Measurements from ENCODE around the gene CCDC12. TPM values are rescaled to one million over a fixed set of nuclear protein-coding genes. Genes with fewer than 3 reads are reported as not detected.
"Not testable (repeated sequence)": the region's sequence is repeated elsewhere in the genome, so short reads cannot be mapped to it uniquely, and the experiment has no call there.

The CCDC12 gene
- total RNA-seq, 2 donors from 2014 or later, result 49.3 to 55.2 TPM

DNA sequence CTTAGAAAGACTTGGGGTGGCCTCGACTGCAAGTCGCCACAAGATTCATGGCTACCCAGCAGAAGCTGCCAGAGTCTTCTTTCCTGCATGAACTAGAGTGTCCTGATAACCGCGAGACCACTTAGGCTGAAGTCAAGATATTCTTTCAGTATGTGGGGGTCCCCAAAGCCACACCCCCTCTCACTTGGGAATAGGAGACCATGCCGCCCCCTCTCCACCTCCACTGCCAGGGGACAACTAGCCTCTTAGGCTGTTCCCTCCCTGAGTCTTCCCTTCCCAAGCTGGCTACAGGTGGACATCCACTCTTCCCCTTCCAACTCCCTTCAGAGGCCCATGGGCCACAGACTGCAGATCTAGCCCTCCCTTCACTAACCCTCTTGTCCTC is 1.3 kb upstream of the CCDC12 start:
- no peak for ATAC-seq
- H3K36me3 Mint-ChIP-seq, result peaks cover 16 to 19% of the 10 kb centered on the region in 2 donors

DNA sequence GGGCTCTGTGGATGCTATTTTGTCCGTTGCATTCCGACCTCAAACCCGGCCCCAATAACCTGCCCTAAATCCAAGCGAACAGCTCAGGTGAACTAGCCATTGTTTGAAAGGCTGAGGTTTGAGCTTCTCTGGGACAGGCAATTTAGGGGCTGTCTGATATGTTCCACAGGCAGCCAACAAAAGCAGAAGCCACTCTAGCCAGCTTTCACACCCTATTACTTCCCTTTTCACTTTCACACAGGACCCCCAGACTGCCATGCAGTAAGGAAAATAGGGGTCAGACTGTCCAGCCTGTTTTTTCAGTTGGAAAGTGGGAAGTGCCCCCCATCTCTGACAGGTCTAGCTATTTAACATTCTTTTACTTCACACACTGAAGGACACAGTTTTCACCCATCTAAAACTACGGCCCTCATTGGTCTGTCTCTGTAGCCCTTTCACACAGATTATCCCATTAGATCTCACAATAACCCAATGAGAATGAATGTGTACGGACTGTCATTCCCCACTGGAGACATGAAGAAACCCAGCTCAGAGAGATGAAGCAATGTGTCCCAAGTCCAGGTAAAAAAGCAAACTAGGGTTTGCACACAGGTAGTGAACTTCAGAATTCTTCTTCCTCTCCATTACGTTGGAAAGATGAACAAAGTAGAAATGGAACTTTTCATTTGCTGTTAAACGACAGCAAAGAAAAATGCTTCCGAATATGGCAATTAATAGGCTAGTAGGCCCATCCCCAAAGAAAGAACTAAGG is 1.9 kb downstream of the CCDC12 start:
- ATAC-seq, result no peak
- H3K9me3 Mint-ChIP-seq, result no peaks in the 10 kb centered on the region
- no peak for DNase-seq (ENCODE audit: low spot score in 2 of 2)
- peak overlapping the region; percentile 7 to 87 for H3K27ac Mint-ChIP-seq
- H3K36me3 Mint-ChIP-seq, result peaks cover 24 to 26% of the 10 kb centered on the region in 2 donors

More for the DNA sequence above, 1.3 kb upstream of the CCDC12 start:
- no peak for DNase-seq (ENCODE audit: low spot score in 2 of 2)
- Mint-ChIP-seq H3K27ac (peak overlapping the region; percentile 70 to 94), H3K9me3 (no peaks in the 10 kb centered on the region)

DNA sequence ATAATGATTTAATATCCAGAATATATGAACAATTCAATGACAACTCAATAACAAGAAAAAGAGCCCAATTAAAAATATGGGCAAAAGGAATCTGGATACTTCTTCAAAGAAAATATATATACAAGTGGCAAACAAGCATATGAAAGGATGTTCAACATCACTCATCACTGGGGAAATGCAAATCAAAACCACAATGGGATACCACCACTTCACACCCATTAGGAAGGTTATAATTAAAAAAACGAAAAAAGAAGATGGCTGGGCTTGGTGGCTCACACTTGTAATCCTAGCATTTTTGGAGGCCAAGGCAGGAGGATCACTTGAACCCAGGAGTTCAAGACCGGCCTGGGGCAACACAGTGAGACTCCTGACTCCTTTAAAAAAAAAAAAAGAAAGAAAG is 4.1 kb downstream of the CCDC12 start:
- DNase-seq (ENCODE audit: low spot score in 2 of 2) (no peak), ATAC-seq (no peak)
- Mint-ChIP-seq H3K9me3 (no peaks in the 10 kb centered on the region), H3K27ac (peak overlapping the region; percentile 81 to 83), H3K36me3 (peaks cover 24 to 26% of the 10 kb centered on the region in 2 donors)

DNA sequence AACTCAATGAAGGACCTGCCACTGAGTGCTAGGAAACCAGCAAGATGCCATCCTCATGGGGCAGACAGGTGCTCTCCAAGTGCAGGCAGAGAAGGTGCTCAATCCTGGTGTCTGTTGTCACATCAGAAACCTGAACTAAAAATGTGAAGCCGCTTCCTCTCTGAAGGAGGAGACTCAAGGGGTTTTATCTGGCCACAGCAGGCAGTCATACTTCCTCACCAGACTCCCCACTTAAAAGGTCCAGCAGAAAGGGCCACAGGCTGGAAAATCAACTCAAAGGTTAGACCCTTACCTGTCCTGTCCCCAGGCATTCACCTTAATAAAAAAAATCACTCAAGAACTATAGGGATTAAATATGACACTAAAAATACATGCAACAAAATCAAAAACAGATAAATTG is 4.8 kb downstream of the CCDC12 start:
- ATAC-seq (peak in 1 of 2 donors; percentile 4), DNase-seq (ENCODE audit: low spot score in 2 of 2) (no peak)
- Mint-ChIP-seq H3K9me3 (no peaks in the 10 kb centered on the region), H3K36me3 (peaks cover 23 to 25% of the 10 kb centered on the region in 2 donors), H3K27ac (peak overlapping the region; percentile 76 to 83)

DNA sequence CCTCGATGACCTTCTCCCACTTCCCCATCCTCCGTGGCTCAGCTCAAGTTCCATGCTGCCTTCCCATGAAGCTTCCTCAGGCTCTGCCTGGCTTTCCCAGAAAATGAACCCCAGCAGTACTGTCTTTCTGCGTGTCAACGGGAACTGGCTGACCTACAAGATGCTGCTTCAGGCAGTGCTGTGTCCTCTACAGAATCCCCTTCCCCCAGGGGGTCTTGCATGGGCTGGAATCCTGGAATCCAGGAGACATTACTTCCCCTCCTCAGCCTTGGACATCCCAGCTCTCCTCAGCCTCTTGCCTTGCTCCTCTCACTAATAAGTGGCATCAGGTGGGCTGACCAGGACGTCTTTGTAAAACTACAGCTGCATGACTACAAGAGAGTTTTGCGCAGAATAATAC is 5.4 kb downstream of the CCDC12 start:
- DNase-seq (ENCODE audit: low spot score in 2 of 2) (no peak), ATAC-seq (no peak)
- Mint-ChIP-seq H3K36me3 (peaks cover 17 to 19% of the 10 kb centered on the region in 2 donors), H3K9me3 (no peaks in the 10 kb centered on the region), H3K27ac (peak overlapping the region; percentile 76 to 83)

DNA sequence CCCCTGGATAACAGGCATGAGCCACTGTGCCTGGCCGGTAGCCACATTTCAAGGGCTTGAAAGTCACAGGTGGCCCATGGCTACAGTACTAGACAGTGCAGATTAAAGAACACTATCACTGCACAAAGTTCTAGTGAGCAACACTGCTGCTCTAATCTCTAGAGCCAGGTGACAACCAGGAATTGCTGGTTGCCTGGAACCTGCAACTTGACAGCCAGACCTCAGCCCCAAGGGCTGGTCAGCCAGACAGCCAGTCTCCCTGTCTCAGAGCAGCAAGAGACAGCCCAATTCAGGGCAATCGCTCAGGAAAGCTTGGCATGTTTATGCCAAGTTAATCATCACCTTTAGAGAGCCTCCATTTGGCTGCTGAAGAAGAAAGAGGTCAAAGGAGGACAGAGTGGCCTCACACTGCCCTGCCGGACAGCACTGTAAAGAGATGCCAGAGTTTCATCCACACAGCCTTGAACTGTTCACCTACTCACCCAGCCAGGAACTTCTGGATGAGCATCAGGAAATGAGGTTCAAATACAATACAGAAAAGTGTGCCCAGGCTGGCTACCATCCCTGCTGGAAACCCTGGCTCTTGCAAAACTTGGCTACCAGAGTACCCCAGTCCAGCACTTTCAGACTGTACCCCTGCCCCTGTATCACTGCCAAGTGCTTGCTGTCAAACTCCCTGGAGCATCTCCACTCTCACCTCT is 6.0 kb downstream of the CCDC12 start:
- H3K27ac Mint-ChIP-seq, result peak overlapping the region in 1 of 2 donors; percentile 83

DNA sequence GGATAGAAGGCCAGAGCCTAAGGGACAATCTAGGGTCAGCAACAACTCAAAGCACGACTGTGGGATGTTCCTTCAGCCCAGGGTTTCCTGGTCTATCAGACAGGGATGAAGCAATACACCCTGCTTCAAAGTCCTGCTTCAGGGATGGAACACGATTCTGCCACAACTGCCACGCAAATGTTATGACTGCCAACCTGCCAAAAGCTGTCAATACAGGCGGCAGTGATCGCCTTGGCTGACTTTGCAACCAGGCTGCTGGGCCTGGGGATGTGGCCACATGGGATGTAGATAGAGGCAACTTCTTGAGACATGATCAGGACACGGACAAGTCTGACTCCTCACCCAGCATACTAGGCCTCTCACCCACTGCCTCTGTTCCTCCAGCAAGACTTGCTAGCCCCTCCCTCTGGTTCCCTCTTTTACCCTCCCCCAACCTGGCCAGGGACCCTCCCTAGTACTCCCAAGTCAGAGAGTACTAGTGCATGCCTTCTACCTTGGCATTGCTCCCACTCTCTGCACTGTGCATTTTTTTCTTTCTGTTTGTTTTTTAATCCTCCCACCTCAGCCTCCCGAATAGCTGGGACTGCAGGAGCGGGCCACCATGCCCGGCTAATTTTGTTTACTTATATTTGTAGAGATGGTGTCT is 7.6 kb downstream of the CCDC12 start:
- H3K36me3 Mint-ChIP-seq, result peaks cover 9 to 15% of the 10 kb centered on the region in 2 donors
- H3K27ac Mint-ChIP-seq, result peak overlapping the region; percentile 9 to 92
- ATAC-seq, result no peak
- no peak for DNase-seq (ENCODE audit: low spot score in 2 of 2)
- H3K9me3 Mint-ChIP-seq, result no peaks in the 10 kb centered on the region

More for the DNA sequence above, 6.0 kb downstream of the CCDC12 start:
- peaks cover 17 to 20% of the 10 kb centered on the region in 2 donors for H3K36me3 Mint-ChIP-seq
- ATAC-seq, result no peak
- H3K9me3 Mint-ChIP-seq, result no peaks in the 10 kb centered on the region
- DNase-seq (ENCODE audit: low spot score in 2 of 2), result no peak

DNA sequence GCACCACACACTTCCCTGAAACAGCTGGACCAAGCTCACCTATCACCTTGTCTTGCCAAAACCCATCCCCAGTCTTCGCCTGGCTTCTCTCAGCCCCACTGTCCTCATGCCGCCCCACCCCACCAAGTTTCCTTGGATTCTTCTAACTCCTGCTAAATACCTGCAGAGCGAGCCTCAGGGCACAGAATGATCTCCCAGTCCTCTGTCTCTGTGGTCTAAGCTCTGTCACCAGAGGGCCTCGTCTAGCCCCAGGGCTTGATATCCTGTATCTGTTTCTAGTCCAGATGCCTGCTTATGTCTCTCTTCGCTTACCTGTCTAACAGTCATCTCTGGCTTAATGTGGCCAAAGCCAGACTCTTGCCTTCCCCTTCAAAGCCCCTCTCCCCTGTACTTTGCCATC is 9.7 kb downstream of the CCDC12 start:
- peaks cover 9 to 21% of the 10 kb centered on the region in 2 donors for H3K36me3 Mint-ChIP-seq
- no peaks in the 10 kb centered on the region for H3K9me3 Mint-ChIP-seq
- DNase-seq (ENCODE audit: low spot score in 2 of 2) (no peak), ATAC-seq (peak in 1 of 2 donors; percentile 46)
- peak overlapping the region; percentile 62 to 66 for H3K27ac Mint-ChIP-seq

DNA sequence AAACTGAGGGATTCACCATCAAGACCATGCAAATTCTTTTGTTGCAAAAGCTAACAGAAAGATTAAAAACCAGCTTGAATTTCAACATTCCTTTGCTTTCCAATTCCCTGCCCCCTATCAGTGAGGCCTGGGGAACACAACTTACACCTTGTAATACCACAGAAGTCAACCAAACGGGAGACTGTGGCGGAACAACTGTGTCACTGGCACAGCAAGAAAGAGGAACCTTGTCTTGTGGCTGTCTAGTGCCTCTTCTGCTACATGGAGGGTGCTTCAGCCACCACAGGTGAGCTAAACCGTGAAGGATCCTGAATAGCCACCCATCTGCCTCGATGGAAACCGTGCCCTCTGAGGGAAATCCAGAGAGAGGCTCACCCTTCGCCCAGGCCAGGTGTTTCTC is 11.4 kb downstream of the CCDC12 start:
- Mint-ChIP-seq H3K36me3 (peaks cover 0 to 16% of the 10 kb centered on the region in 2 donors), H3K27ac (peak overlapping the region in 1 of 2 donors; percentile 57)
- ATAC-seq, result peak in 1 of 2 donors; percentile 51

DNA sequence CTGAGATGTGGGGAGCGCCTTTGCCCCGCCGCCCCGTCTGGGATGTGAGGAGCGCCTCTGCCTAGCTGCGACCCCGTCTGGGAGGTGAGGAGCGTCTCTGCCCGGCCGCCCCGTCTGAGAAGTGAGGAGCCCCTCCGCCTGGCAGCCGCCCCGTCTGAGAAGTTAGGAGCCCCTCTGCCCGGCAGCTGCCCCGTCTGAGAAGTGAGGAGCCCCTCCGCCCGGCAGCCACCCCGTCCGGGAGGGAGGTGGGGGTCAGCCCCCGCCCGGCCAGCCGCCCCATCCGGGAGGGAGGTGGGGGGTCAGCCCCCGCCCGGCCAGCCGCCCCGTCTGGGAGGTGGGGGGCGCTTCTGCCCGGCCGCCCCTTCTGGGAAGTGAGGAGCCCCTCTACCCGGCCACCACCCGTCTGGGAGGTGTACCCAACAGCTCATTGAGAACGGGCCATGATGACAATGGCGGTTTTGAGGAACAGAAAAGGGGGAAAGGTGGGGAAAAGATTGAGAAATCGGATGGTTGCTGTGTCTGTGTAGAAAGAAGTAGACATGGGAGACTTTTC is 12.4 kb downstream of the CCDC12 start:
- not testable (repeated sequence) for H3K9me3 Mint-ChIP-seq; H3K27ac Mint-ChIP-seq; DNase-seq (ENCODE audit: low spot score in 2 of 2); ATAC-seq
- H3K36me3 Mint-ChIP-seq, result peaks cover 0 to 16% of the 10 kb centered on the region in 2 donors

More for the DNA sequence above, 11.4 kb downstream of the CCDC12 start:
- no peaks in the 10 kb centered on the region for H3K9me3 Mint-ChIP-seq
- no peak for DNase-seq (ENCODE audit: low spot score in 2 of 2)

DNA sequence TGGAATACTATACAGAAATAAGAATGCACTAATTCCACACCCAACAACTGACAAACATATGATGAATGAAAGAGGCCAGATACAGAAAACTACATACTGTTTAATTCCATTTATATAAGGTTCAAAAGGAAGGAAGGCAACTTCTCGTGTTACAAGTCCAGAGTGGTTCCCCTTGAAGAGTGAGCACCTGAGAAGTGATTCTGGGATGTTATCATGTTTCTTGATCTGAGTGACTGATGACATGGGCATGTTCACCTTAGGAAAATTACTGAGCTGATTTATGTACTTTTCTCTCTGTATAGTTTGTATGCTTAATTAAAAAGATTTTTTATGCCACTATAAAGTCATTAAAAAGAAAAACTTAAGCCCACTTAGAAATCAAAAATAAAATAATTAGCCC is 13.6 kb downstream of the CCDC12 start:
- no peak overlapping the region for H3K27ac Mint-ChIP-seq
- DNase-seq (ENCODE audit: low spot score in 2 of 2) (no peak), ATAC-seq (no peak)
- H3K36me3 Mint-ChIP-seq, result peaks cover 4 to 24% of the 10 kb centered on the region in 2 donors
- H3K9me3 Mint-ChIP-seq, result no peaks in the 10 kb centered on the region

DNA sequence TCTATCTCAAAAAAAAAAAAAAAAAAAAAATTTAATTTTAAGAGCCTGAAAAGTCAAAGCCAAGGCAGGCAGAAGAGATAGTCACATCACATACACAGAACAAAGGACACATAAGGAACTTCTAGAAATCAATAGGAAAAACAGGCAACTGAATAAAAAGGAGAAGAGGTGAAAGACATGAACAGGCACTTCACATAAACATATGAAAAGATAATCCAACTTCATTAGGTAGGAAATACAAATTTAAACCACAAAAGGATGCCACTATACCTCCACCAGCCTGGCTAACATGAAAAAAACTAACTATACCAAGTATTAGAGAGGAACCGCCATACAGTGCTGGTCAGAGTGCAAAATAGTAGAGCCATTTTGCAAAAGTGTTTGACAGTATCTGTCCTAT is 14.1 kb downstream of the CCDC12 start:
- no peak for DNase-seq (ENCODE audit: low spot score in 2 of 2)
- H3K36me3 Mint-ChIP-seq, result peaks cover 4 to 24% of the 10 kb centered on the region in 2 donors

DNA sequence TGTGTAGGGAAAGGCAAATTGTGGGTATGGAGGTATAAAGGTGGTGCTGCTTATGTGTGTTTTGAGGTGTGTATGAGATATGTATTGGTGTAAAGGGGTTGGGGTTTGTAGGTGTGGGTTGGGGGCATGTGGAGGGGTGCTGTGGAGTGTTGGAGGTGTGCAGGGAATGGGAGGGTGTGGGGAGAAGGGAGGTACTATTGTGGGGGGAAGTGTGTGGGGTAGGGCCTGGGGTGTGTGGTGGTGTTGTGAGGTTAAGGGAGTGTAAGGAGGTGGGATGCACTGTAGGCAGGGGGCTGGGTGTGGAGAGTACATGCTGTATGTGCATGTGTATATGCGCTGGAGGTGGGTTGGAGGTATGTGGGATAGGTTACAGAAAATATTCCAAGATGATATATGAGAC is 15.7 kb downstream of the CCDC12 start:
- ATAC-seq (no peak), DNase-seq (ENCODE audit: low spot score in 2 of 2) (no peak)
- Mint-ChIP-seq H3K27ac (peak overlapping the region in 1 of 2 donors; percentile 89), H3K36me3 (peaks cover 4 to 21% of the 10 kb centered on the region in 2 donors), H3K9me3 (no peaks in the 10 kb centered on the region)

More for the DNA sequence above, 14.1 kb downstream of the CCDC12 start:
- Mint-ChIP-seq H3K9me3 (no peaks in the 10 kb centered on the region), H3K27ac (peak overlapping the region in 1 of 2 donors; percentile 1)
- no peak for ATAC-seq

DNA sequence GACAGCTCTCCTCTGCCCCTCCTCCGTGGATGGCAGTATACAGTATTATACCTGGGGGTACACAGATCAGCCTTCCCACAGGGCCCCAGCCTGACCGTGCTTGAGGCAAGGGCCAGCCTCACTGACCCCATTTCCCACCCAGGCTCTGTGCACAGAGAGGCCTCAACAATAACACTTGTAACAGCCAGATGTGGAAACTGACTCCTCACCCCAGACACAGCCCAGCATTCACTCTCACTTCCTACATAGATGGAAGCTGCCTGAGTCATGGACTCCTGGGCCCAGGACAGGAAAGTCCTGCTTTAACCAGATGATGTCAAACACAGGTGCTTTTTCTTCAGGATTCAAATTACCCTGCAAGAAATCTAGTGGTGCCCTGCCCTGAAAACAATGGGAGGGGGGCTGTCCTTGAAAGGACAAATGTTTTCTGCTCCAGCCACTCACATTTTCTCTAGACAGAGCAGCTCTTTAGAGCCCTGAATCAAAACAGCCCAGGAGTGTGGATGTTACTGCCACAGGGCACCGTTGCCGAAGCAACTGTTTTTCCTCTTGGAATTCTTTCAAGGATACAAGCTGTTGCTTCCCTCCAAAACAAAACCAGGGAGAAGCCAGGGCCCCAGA is 16.4 kb downstream of the CCDC12 start:
- ATAC-seq, result peak; percentile 20 to 59

DNA sequence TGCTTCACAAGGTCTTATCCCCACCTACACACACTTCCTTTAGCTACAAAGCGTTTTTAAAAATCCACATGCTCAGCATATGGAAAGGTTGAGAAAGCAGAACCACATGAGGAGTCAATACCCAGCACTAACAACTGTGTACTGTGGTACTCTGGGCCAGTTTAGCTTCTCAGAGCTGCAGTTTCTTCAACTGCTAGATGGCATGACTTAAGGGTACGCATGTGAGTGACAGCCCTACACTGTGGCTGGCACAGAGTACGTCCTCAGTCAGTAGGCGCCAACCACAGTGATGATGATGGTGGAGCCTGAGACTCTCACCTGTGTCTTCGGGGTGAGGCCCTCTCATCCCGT is 17.4 kb downstream of the CCDC12 start:
- ATAC-seq (peak; percentile 86 to 90), DNase-seq (ENCODE audit: low spot score in 2 of 2) (peak in 1 of 2 donors; percentile 68)
- peak overlapping the region; percentile 89 to 93 for H3K27ac Mint-ChIP-seq
- no peaks in the 10 kb centered on the region for H3K9me3 Mint-ChIP-seq
- peaks cover 4 to 13% of the 10 kb centered on the region in 2 donors for H3K36me3 Mint-ChIP-seq

More for the DNA sequence above, 16.4 kb downstream of the CCDC12 start:
- H3K36me3 Mint-ChIP-seq, result peaks cover 4 to 15% of the 10 kb centered on the region in 2 donors
- no peak for DNase-seq (ENCODE audit: low spot score in 2 of 2)
- H3K9me3 Mint-ChIP-seq, result no peaks in the 10 kb centered on the region
- peak overlapping the region; percentile 89 to 93 for H3K27ac Mint-ChIP-seq

DNA sequence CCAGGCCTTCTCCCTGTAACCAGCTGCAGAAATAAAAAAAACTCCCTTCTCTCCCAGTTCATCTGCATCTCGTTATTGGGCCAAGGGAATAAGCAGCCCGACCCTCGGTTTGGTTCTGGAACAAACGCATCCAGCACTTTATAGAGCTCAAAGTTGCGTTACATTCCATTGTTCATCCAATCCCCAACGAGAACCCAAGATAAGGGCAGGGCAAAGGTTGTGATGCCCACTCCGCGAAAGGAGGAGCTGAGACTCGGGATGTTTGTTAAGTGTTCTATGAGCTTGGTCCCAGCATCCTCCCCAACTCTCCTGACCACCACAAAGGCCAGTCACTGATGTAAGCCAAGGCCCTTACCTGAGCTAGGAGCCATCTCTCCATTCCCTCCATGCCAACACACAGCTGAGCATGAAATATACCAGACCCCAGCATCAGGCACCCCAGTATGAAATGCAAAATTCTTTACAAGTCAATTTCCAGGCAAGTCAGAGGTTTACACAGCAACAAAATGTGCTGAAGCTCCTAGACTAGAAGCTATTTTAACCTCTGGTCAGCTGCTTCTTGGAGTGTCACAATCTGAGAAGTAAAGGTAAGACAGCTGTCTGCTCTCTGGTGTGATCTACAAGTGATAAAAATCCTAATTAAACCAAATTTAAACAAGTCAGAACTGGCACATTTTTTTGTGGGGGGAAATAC is 17.9 kb downstream of the CCDC12 start:
- Mint-ChIP-seq H3K36me3 (peaks cover 4 to 13% of the 10 kb centered on the region in 2 donors), H3K9me3 (no peaks in the 10 kb centered on the region), H3K27ac (peak overlapping the region; percentile 89 to 93)
- DNase-seq (ENCODE audit: low spot score in 2 of 2) (no peak), ATAC-seq (no peak)

Data from activated naive CD4-positive, alpha-beta T cell treated with anti-CD3 and anti-CD28 coated beads, Interleukin-2, amount 50 U/mL, for 72 hours (primary cell).